Liver (tissue), 9 donors: ENCODE data around the gene GREB1. TPM values are rescaled to one million over a fixed set of nuclear protein-coding genes. Genes with fewer than 3 reads are reported as not detected.

Experiments used
- DNase-seq: peaks from one replicate; pipeline ENCODE4 v3.0.0-alpha.2; 2017; ENCODE audit warnings: low spot score
- H3K27ac ChIP-seq, 2 donors: one replicate each; pipeline ENCODE4 v1.7.0; 2013; ENCODE audit warnings: inconsistent platforms in 2 of 2, low read length in 2 of 2, control low read depth in 1 of 2, low read depth in 1 of 2, mild to moderate bottlenecking in 1 of 2
- H3K27me3 ChIP-seq, 4 donors: one replicate each; pipeline versions ENCODE4 v1.6.1 to v1.7.0; 2013; ENCODE audit warnings: low read length in 3 of 4, inconsistent platforms in 1 of 4, mild to moderate bottlenecking in 1 of 4, moderate library complexity in 1 of 4; ENCODE audit not compliant: control insufficient read depth in 4 of 4, insufficient read depth in 4 of 4
- H3K36me3 ChIP-seq, 4 donors: one replicate each; pipeline versions ENCODE4 v1.6.1 to v1.7.0; 2013; ENCODE audit warnings: low read length in 3 of 4, mild to moderate bottlenecking in 3 of 4, low read depth in 1 of 4, moderate library complexity in 1 of 4; ENCODE audit not compliant: control insufficient read depth in 4 of 4, insufficient read depth in 3 of 4
- H3K4me1 ChIP-seq, 4 donors: one replicate each; pipeline versions ENCODE4 v1.6.1 to v1.7.0; 2013; ENCODE audit warnings: low read length in 3 of 4, mild to moderate bottlenecking in 3 of 4, moderate library complexity in 1 of 4; ENCODE audit not compliant: control insufficient read depth in 4 of 4, insufficient read depth in 4 of 4
- H3K4me3 ChIP-seq, 3 donors: one replicate each; pipeline versions ENCODE4 v1.6.1 to v1.7.0; 2013; ENCODE audit warnings: low read length in 3 of 3, control low read depth in 1 of 3, low read depth in 1 of 3, mild to moderate bottlenecking in 1 of 3
- H3K9ac ChIP-seq, 2 donors: one replicate each; pipeline ENCODE4 v1.7.0; 2013; ENCODE audit warnings: low read length in 2 of 2, mild to moderate bottlenecking in 2 of 2, moderate library complexity in 2 of 2, control low read depth in 1 of 2, low read depth in 1 of 2
- H3K9me3 ChIP-seq, 4 donors: one replicate each; pipeline versions ENCODE4 v1.6.1 to v1.7.0; 2013; ENCODE audit warnings: low read length in 3 of 4; ENCODE audit not compliant: control insufficient read depth in 4 of 4
- ATF3 ChIP-seq: IDR thresholded peaks from 2 replicates; pipeline ENCODE4 v1.6.1; 2016; ENCODE audit warnings: antibody characterized with exemption
- CTCF ChIP-seq: fragments of 150-350 bp; IDR thresholded peaks from 2 replicates; pipeline ENCODE4 v1.5.1; 2017; ENCODE audit warnings: improper control_type of control experiment, low read depth, low read length; ENCODE audit not compliant: missing input control
- EGR1 ChIP-seq, 2 donors: IDR thresholded peaks; 2 replicates each; pipeline ENCODE4 v1.6.1; 2016 to 2018; ENCODE audit warnings: antibody characterized with exemption in 2 of 2, low read depth in 2 of 2
- FOXA1 ChIP-seq: IDR thresholded peaks from 2 replicates; pipeline ENCODE4 v1.6.1; 2016; ENCODE audit warnings: antibody characterized with exemption
- FOXA2 ChIP-seq: IDR thresholded peaks from 2 replicates; pipeline ENCODE4 v1.6.1; 2016; ENCODE audit warnings: antibody characterized with exemption
- GABPA ChIP-seq, 2 donors: IDR thresholded peaks in 1 of 2; conservative IDR thresholded peaks in 1 of 2; 2 replicates each; pipeline ENCODE4 v1.6.1; 2016; ENCODE audit warnings: antibody characterized with exemption in 2 of 2, mild to moderate bottlenecking in 1 of 2, moderate library complexity in 1 of 2
- HNF4A ChIP-seq, 2 donors: conservative IDR thresholded peaks; 2 replicates each; pipeline ENCODE4 v1.6.1; 2016; ENCODE audit warnings: antibody characterized with exemption in 2 of 2, mild to moderate bottlenecking in 2 of 2
- HNF4G ChIP-seq: IDR thresholded peaks from 2 replicates; pipeline ENCODE4 v1.6.1; 2016; ENCODE audit warnings: antibody characterized with exemption
- JUND ChIP-seq, 2 donors: IDR thresholded peaks; 2 replicates each; pipeline ENCODE4 v1.6.1; 2016; ENCODE audit warnings: antibody characterized with exemption in 2 of 2
- NR2F2 ChIP-seq: IDR thresholded peaks from 2 replicates; pipeline ENCODE4 v1.6.1; 2016; ENCODE audit warnings: antibody characterized with exemption
- RAD21 ChIP-seq, 2 donors: IDR thresholded peaks; 2 replicates each; pipeline ENCODE4 v1.6.1; 2016; ENCODE audit warnings: antibody characterized with exemption in 2 of 2, mild to moderate bottlenecking in 2 of 2
- RXRA ChIP-seq, 2 donors: IDR thresholded peaks; 2 replicates each; pipeline ENCODE4 v1.6.1; 2017 to 2018; ENCODE audit warnings: antibody characterized with exemption in 2 of 2, mild to moderate bottlenecking in 1 of 2
- SP1 ChIP-seq: IDR thresholded peaks from 2 replicates; pipeline ENCODE4 v1.6.1; 2018; ENCODE audit warnings: antibody characterized with exemption, mild to moderate bottlenecking
- TAF1 ChIP-seq: conservative IDR thresholded peaks from 2 replicates; pipeline ENCODE4 v1.6.1; 2016; ENCODE audit warnings: antibody characterized with exemption, mild to moderate bottlenecking
- YY1 ChIP-seq: IDR thresholded peaks from 2 replicates; pipeline ENCODE4 v1.6.1; 2016; ENCODE audit warnings: antibody characterized with exemption, mild to moderate bottlenecking
- ZBTB33 ChIP-seq: IDR thresholded peaks from 2 replicates; pipeline ENCODE4 v1.6.1; 2016; ENCODE audit warnings: antibody characterized with exemption
- WGBS: extraction: QIAGEN DNeasy Blood & Tissue Kit; methylation state at CpG from one replicate; pipeline ENCODE4 v1.1.7; 2013; 5-methylcytosine and 5-hydroxymethylcytosine counted together
- polyA plus RNA-seq, 2 donors: library from polyadenylated mRNA; stranded (reverse) in 1 of 2; unstranded in 1 of 2; fragments of 200-250 nt in 1 of 2; fragments of >200 nt in 1 of 2; fragmentation: Nextera tagmentation in 1 of 2; extraction: Ambion mirVana in 1 of 2; gene quantifications; one replicate each; pipeline versions ENCODE4 v1.2.1 to v1.2.3, GENCODE V29; 2013 to 2015
- total RNA-seq, 2 donors: library from RNA; depleted of rRNA; stranded (reverse); fragments of >200 nt; gene quantifications; one replicate each; pipeline ENCODE4 v1.2.3, GENCODE V29; 2014
- donor health status: healthy.
- donor health status: healthy.
- donor health status: healthy.
- donor health status: healthy.
- donor health status: healthy.

Gene GREB1
- total and polyA plus RNA-seq, 4 donors: 1.0 to 6.3 (median 3.6) TPM

GRCh38 chr2:11581797-11582611, 48.2 kb downstream of the GREB1 start:
- Histone ChIP-seq H3K27me3 (no peaks in the 10 kb centered on the region), H3K36me3 (no peaks in the 10 kb centered on the region), H3K27ac (no peak overlapping the region), H3K9ac (no peak overlapping the region), H3K4me1 (no peaks in the 10 kb centered on the region), H3K9me3 (no peaks in the 10 kb centered on the region), H3K4me3 (no peak overlapping the region)
- WGBS: 77% methylated on average over 19 of the region's 19 CpGs
- TF ChIP-seq CTCF: no peak
- TF ChIP-seq HNF4A (conservative IDR thresholded peaks at IDR 0.05): no peak
- TF ChIP-seq FOXA1: no peak
- no peak for TF ChIP-seq YY1
- TF ChIP-seq FOXA2: no peak
- TF ChIP-seq SP1: no peak
- no peak for TF ChIP-seq HNF4G
- TF ChIP-seq GABPA (IDR thresholded peaks at IDR 0.05 in 1 of 2, conservative IDR thresholded peaks at IDR 0.05 in 1 of 2): no peak
- no peak for TF ChIP-seq JUND (IDR thresholded peaks at IDR 0.05)
- no peak for TF ChIP-seq NR2F2
- no peak for DNase-seq

- Histone ChIP-seq H3K4me1 (no peaks in the 10 kb centered on the region), H3K27ac (no peak overlapping the region), H3K9me3 (no peaks in the 10 kb centered on the region), H3K4me3 (no peak overlapping the region), H3K36me3 (no peaks in the 10 kb centered on the region), H3K9ac (no peak overlapping the region), H3K27me3 (no peaks in the 10 kb centered on the region)
- no peak for DNase-seq
- TF ChIP-seq FOXA2 (no peak), GABPA (IDR thresholded peaks at IDR 0.05 in 1 of 2, conservative IDR thresholded peaks at IDR 0.05 in 1 of 2) (no peak), CTCF (no peak), TAF1 (no peak), EGR1 (IDR thresholded peaks at IDR 0.05; ENCODE audit: low read depth in 2 of 2) (no peak), ZBTB33 (no peak), NR2F2 (no peak), HNF4A (conservative IDR thresholded peaks at IDR 0.05) (no peak), ATF3 (no peak), RAD21 (IDR thresholded peaks at IDR 0.05) (no peak), SP1 (no peak), RXRA (IDR thresholded peaks at IDR 0.05) (no peak), JUND (IDR thresholded peaks at IDR 0.05) (no peak)
- WGBS: 68% methylated on average over 11 of the region's 11 CpGs
Measured at GRCh38 chr2:11582612-11582861, 48.7 kb downstream of the GREB1 start.
